Stimulated activated CD4-positive, alpha-beta T cell treated with anti-CD3 and anti-CD28 coated beads, Interleukin-2, amount 100 ng/mL, for 48 hours (primary cell): ENCODE data around the gene CAMSAP3.

Experiments
- DNase-seq, 2 donors: peaks; one replicate each; pipeline ENCODE4 v3.0.0-alpha.2; 2020

CAMSAP3 gene

GRCh38 chr19:7617172-7617571, 21.5 kb downstream of the CAMSAP3 start:
- no peak for DNase-seq

GRCh38 chr19:7617735-7618134, 22.1 kb downstream of the CAMSAP3 start:
- DNase-seq: no peak

GRCh38 chr19:7618348-7618747, 22.7 kb downstream of the CAMSAP3 start:
- DNase-seq: no peak

GRCh38 chr19:7618771-7619510, 23.3 kb downstream of the CAMSAP3 start:
- no peak for DNase-seq

GRCh38 chr19:7619671-7620441, 24.2 kb downstream of the CAMSAP3 start:
- no peak for DNase-seq

GRCh38 chr19:7620442-7621412, 25.1 kb downstream of the CAMSAP3 start:
- DNase-seq: no peak

GRCh38 chr19:7622933-7623685, 27.4 kb downstream of the CAMSAP3 start:
- no peak for DNase-seq

- no peak for DNase-seq
Observed at GRCh38 chr19:7623725-7624603, 28.3 kb downstream of the CAMSAP3 start.

- DNase-seq: no peak
Observed at GRCh38 chr19:7624810-7625209, 29.1 kb downstream of the CAMSAP3 start.

GRCh38 chr19:7625763-7626372, 30.2 kb downstream of the CAMSAP3 start:
- DNase-seq: no peak

- no peak for DNase-seq
Observed at GRCh38 chr19:7627166-7627565, 31.5 kb downstream of the CAMSAP3 start.

- no peak for DNase-seq
Observed at GRCh38 chr19:7628589-7629311, 33.1 kb downstream of the CAMSAP3 start.

GRCh38 chr19:7629347-7630054, 33.8 kb downstream of the CAMSAP3 start, which contains the start of the genes PET100 and XAB2:
Gene PET100, plus strand, starts transcription at chr19:7629793. Its CDS starts 41 bp downstream, at chr19:7629834.
Gene XAB2, minus strand, starts transcription at chr19:7629545. Its CDS starts 18 bp downstream, at chr19:7629527.
- peak; percentile 91 to 93 for DNase-seq

GRCh38 chr19:7631577-7631976, 35.9 kb downstream of the CAMSAP3 start:
- no peak for DNase-seq

GRCh38 chr19:7632340-7633203, 36.9 kb downstream of the CAMSAP3 start:
- no peak for DNase-seq

GRCh38 chr19:7633698-7634097, 38.0 kb downstream of the CAMSAP3 start, which contains the start of gene PCP2:
Gene PCP2, minus strand, starts transcription at chr19:7633719. Its CDS starts 262 bp downstream, at chr19:7633457.
- no peak for DNase-seq

- no peak for DNase-seq
Observed at GRCh38 chr19:7635670-7636069, 40.0 kb downstream of the CAMSAP3 start.

GRCh38 chr19:7636317-7636690, 40.6 kb downstream of the CAMSAP3 start:
- DNase-seq: no peak
